H9 (cell line): ENCODE data around the gene NAP1L2. TPM values are rescaled to one million over a fixed set of nuclear protein-coding genes. Genes with fewer than 3 reads are reported as not detected.

Experiments
- DNase-seq: peaks from one replicate; pipeline ENCODE4 v3.0.0-alpha.2; 2017
- H2AFZ ChIP-seq: one replicate; pipeline ENCODE4 v1.6.1; 2013; ENCODE audit warnings: mild to moderate bottlenecking, low read length, control low read depth, moderate library complexity
- H2AK5ac ChIP-seq: 2 replicates; pipeline ENCODE4 v1.6.1; 2013; ENCODE audit warnings: low read length, control low read depth, mixed read lengths; ENCODE audit not compliant: insufficient read length
- H2BK120ac ChIP-seq: one replicate; pipeline ENCODE4 v1.6.1; 2013; ENCODE audit warnings: low read depth, mild to moderate bottlenecking, low read length, control low read depth, inconsistent platforms; ENCODE audit not compliant: poor library complexity, severe bottlenecking
- H2BK12ac ChIP-seq: 2 replicates; pipeline ENCODE4 v1.6.1; 2013; ENCODE audit warnings: low read length, control low read depth, mixed read lengths, low read depth; ENCODE audit not compliant: insufficient read length
- H2BK15ac ChIP-seq: 2 replicates; pipeline ENCODE4 v1.6.1; 2013; ENCODE audit warnings: low read depth, low read length, control low read depth
- H2BK20ac ChIP-seq: one replicate; pipeline ENCODE4 v1.6.1; 2013; ENCODE audit warnings: low read depth, mild to moderate bottlenecking, low read length, control low read depth, inconsistent platforms; ENCODE audit not compliant: poor library complexity, severe bottlenecking
- H2BK5ac ChIP-seq: 2 replicates; pipeline ENCODE4 v1.6.1; 2013; ENCODE audit warnings: low read length, control low read depth, mixed read lengths; ENCODE audit not compliant: insufficient read length
- H3K14ac ChIP-seq: 2 replicates; pipeline ENCODE4 v1.6.1; 2013; ENCODE audit warnings: low read length, control low read depth; ENCODE audit not compliant: insufficient read depth
- H3K18ac ChIP-seq: 2 replicates; pipeline ENCODE4 v1.6.1; 2013; ENCODE audit warnings: low read depth, mild to moderate bottlenecking, mixed read lengths, low read length, control low read depth; ENCODE audit not compliant: insufficient read length
- H3K23ac ChIP-seq: 2 replicates; pipeline ENCODE4 v1.6.1; 2013; ENCODE audit warnings: low read length, control low read depth, mixed read lengths, low read depth; ENCODE audit not compliant: insufficient read length
- H3K23me2 ChIP-seq: 2 replicates; pipeline ENCODE4 v1.6.1; 2013; ENCODE audit warnings: low read depth, mild to moderate bottlenecking, mixed read lengths, low read length, control low read depth; ENCODE audit not compliant: insufficient read length, poor library complexity, severe bottlenecking
- H3K27ac ChIP-seq: 2 replicates; pipeline ENCODE4 v1.5.1; 2013; ENCODE audit warnings: low read length, control low read depth, mixed read lengths, low read depth; ENCODE audit not compliant: insufficient read length
- H3K27me3 ChIP-seq: 2 replicates; pipeline ENCODE4 v1.6.1; 2013; ENCODE audit warnings: low read length, control low read depth, inconsistent platforms; ENCODE audit not compliant: insufficient read depth
- H3K4ac ChIP-seq: 2 replicates; pipeline ENCODE4 v1.6.1; 2013; ENCODE audit warnings: low read depth, mild to moderate bottlenecking, control low read depth, inconsistent platforms, low read length, moderate library complexity
- H3K4me1 ChIP-seq: 2 replicates; pipeline ENCODE4 v1.6.1; 2013; ENCODE audit warnings: low read length, control low read depth, inconsistent platforms; ENCODE audit not compliant: insufficient read depth
- H3K4me2 ChIP-seq: 2 replicates; pipeline ENCODE4 v1.6.1; 2013; ENCODE audit warnings: low read length, control low read depth, mixed read lengths; ENCODE audit not compliant: insufficient read length, insufficient read depth
- H3K56ac ChIP-seq: 2 replicates; pipeline ENCODE4 v1.6.1; 2013; ENCODE audit warnings: low read depth, mild to moderate bottlenecking, mixed read lengths, low read length, control low read depth; ENCODE audit not compliant: insufficient read length
- H3K79me1 ChIP-seq: 2 replicates; pipeline ENCODE4 v1.6.1; 2013; ENCODE audit warnings: low read depth, mild to moderate bottlenecking, moderate library complexity, low read length, control low read depth, inconsistent platforms; ENCODE audit not compliant: insufficient read depth, poor library complexity, severe bottlenecking
- H3K79me2 ChIP-seq: 2 replicates; pipeline ENCODE4 v1.6.1; 2013; ENCODE audit warnings: low read length, control low read depth, inconsistent platforms; ENCODE audit not compliant: insufficient read depth
- H3K9ac ChIP-seq: 2 replicates; pipeline ENCODE4 v1.6.1; 2013; ENCODE audit warnings: low read length, control low read depth, mixed read lengths; ENCODE audit not compliant: insufficient read length; ENCODE audit errors: extremely low read depth
- H3K9me3 ChIP-seq: one replicate; pipeline ENCODE4 v1.6.1; 2013; ENCODE audit warnings: low read depth, low read length, inconsistent platforms; ENCODE audit not compliant: control insufficient read depth
- H3T11ph ChIP-seq: one replicate; pipeline ENCODE4 v1.6.1; 2013; ENCODE audit warnings: mild to moderate bottlenecking, low read length, control low read depth, inconsistent platforms
- H4K20me1 ChIP-seq: one replicate; pipeline ENCODE4 v1.6.1; 2013; ENCODE audit not compliant: control insufficient read depth, insufficient read length, insufficient read depth
- H4K5ac ChIP-seq: 2 replicates; pipeline ENCODE4 v1.6.1; 2013; ENCODE audit warnings: low read depth, mild to moderate bottlenecking, mixed read lengths, low read length, control low read depth; ENCODE audit not compliant: insufficient read length
- H4K8ac ChIP-seq: replicated peaks from 2 replicates; pipeline ENCODE4 v1.6.1; 2013; ENCODE audit warnings: low read length, control low read depth, mixed read lengths, low read depth; ENCODE audit not compliant: insufficient read length
- H4K91ac ChIP-seq: 2 replicates; pipeline ENCODE4 v1.6.1; 2013; ENCODE audit warnings: low read depth, mild to moderate bottlenecking, moderate library complexity, mixed read lengths, low read length, control low read depth; ENCODE audit not compliant: insufficient read length
- H3K27ac Mint-ChIP-seq, 3 experiments: 2 replicates in 2 of 3; 3 replicates in 1 of 3; pipeline ENCODE4 v1.8.0; 2020 to 2021; ENCODE audit warnings: mixed read lengths in 3 of 3, mild to moderate bottlenecking in 1 of 3, moderate library complexity in 1 of 3
- H3K27me3 Mint-ChIP-seq: 2 replicates; pipeline ENCODE4 v1.8.0; 2021; ENCODE audit warnings: low read depth, mild to moderate bottlenecking, moderate library complexity, mixed read lengths
- H3K36me3 Mint-ChIP-seq, 3 experiments: 2 replicates in 2 of 3; 3 replicates in 1 of 3; pipeline ENCODE4 v1.8.0; 2020 to 2021; ENCODE audit warnings: low read depth in 3 of 3, mixed read lengths in 3 of 3; ENCODE audit not compliant: insufficient read depth in 1 of 3
- H3K4me1 Mint-ChIP-seq, 2 experiments: 2 replicates each; pipeline ENCODE4 v1.8.0; 2020; ENCODE audit warnings: mixed read lengths in 2 of 2
- H3K4me3 Mint-ChIP-seq, 2 experiments: 2 replicates in 1 of 2; 3 replicates in 1 of 2; pipeline ENCODE4 v1.8.0; 2020 to 2021; ENCODE audit warnings: mild to moderate bottlenecking in 2 of 2, mixed read lengths in 2 of 2, moderate library complexity in 1 of 2
- H3K9me3 Mint-ChIP-seq, 2 experiments: 2 replicates in 1 of 2; 3 replicates in 1 of 2; pipeline ENCODE4 v1.8.0; 2020; ENCODE audit warnings: mild to moderate bottlenecking in 2 of 2, mixed read lengths in 2 of 2, moderate library complexity in 1 of 2
- WGBS: extraction: QIAGEN DNeasy Blood & Tissue Kit; methylation state at CpG from one replicate; pipeline ENCODE4 v1.1.7; 2013; ENCODE audit warnings: missing lambda C conversion rate, low lambda C conversion rate, mixed read lengths; ENCODE audit not compliant: insufficient read length; ENCODE audit errors: extremely low coverage; 5-methylcytosine and 5-hydroxymethylcytosine counted together
- total RNA-seq: library from RNA; stranded (reverse); gene quantifications from 2 replicates; pipeline ENCODE4 v1.2.1, GENCODE V29; 2021
- TF ChIP-seq, protein P1 (sequence below): fragments of 200-600 bp; sonication (generic); conservative IDR thresholded peaks from 3 replicates; pipeline ENCODE4 v1.8.0; 2021; ENCODE audit warnings: antibody characterized with exemption, mild to moderate bottlenecking

The NAP1L2 gene
- total RNA-seq, 1 experiment from 2014 or later, result 12.2 TPM

DNA sequence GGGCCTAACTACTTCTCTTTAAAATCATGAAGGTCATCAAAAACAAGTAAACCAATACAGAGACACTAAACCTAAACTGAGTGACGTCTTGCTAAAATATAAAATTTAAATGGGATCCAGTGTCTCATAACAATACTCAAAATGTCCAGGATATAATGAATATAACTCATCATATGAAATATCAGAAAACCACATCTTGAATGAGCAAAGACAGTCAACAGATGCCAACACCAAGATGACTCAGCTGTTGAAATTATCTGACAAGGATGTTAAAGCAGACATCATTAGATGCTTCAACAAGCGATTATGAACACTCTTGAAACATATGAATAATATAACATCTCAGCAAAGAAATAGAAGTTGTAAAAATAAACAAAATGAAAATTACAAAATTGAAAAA lies 8.3 kb downstream of the NAP1L2 start:
- Mint-ChIP-seq H3K27me3 (no peaks in the 10 kb centered on the region; the same call in 1 of the 2 replicates), H3K36me3 (peaks cover 6 to 13% (median 11%) of the 10 kb centered on the region in 3 experiments; a peak in 6 of 7 replicates), H3K9me3 (peaks cover 70 to 80% of the 10 kb centered on the region in 2 experiments), H3K4me1 (no peaks in the 10 kb centered on the region), H3K4me3 (no peak overlapping the region), H3K27ac (no peak overlapping the region)
- no peak overlapping the region for H2BK12ac ChIP-seq
- H2BK120ac ChIP-seq, result no peak overlapping the region
- no peak overlapping the region for H2BK20ac ChIP-seq
- no peaks in the 10 kb centered on the region for H3K23me2 ChIP-seq
- H3K79me1 ChIP-seq, result no peaks in the 10 kb centered on the region
- no peak overlapping the region for H3K4ac ChIP-seq
- H3K9me3 ChIP-seq, result peaks cover 23% of the 10 kb centered on the region
- H3T11ph ChIP-seq, result no peak overlapping the region
- no peaks in the 10 kb centered on the region for H4K20me1 ChIP-seq
- H3K14ac ChIP-seq, result no peak overlapping the region
- H3K23ac ChIP-seq, result no peak overlapping the region
- no peak overlapping the region for H2AK5ac ChIP-seq
- DNase-seq, result no peak
- no peak overlapping the region for H3K18ac ChIP-seq
- H3K4me1 ChIP-seq, result no peaks in the 10 kb centered on the region
- H4K8ac ChIP-seq, result no peak overlapping the region
- H4K91ac ChIP-seq, result no peak overlapping the region
- no peak overlapping the region for H3K9ac ChIP-seq
- H3K4me2 ChIP-seq, result no peak overlapping the region
- TF ChIP-seq, protein P1, sequence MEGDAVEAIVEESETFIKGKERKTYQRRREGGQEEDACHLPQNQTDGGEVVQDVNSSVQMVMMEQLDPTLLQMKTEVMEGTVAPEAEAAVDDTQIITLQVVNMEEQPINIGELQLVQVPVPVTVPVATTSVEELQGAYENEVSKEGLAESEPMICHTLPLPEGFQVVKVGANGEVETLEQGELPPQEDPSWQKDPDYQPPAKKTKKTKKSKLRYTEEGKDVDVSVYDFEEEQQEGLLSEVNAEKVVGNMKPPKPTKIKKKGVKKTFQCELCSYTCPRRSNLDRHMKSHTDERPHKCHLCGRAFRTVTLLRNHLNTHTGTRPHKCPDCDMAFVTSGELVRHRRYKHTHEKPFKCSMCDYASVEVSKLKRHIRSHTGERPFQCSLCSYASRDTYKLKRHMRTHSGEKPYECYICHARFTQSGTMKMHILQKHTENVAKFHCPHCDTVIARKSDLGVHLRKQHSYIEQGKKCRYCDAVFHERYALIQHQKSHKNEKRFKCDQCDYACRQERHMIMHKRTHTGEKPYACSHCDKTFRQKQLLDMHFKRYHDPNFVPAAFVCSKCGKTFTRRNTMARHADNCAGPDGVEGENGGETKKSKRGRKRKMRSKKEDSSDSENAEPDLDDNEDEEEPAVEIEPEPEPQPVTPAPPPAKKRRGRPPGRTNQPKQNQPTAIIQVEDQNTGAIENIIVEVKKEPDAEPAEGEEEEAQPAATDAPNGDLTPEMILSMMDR, result no peak
- H3K27me3 ChIP-seq, result no peaks in the 10 kb centered on the region
- no peak overlapping the region for H2AFZ ChIP-seq
- H3K27ac ChIP-seq, result no peak overlapping the region
- H3K79me2 ChIP-seq, result no peaks in the 10 kb centered on the region
- H2BK15ac ChIP-seq, result no peak overlapping the region
- H4K5ac ChIP-seq, result no peak overlapping the region
- no CpG with 5 or more reads among the region's 2 CpGs for WGBS
- no peak overlapping the region for H3K56ac ChIP-seq
- no peak overlapping the region for H2BK5ac ChIP-seq
